Effector memory CD4-positive, alpha-beta T cell (primary cell): ENCODE data around the gene WDR36.

ENCODE experiments used
- DNase-seq, 3 donors: peaks; one replicate each; pipeline ENCODE4 v3.0.0-alpha.2; 2020
- H3K27ac ChIP-seq: 2 replicates; pipeline ENCODE4 v1.7.0; 2013; ENCODE audit warnings: mild to moderate bottlenecking, low read length, moderate library complexity; ENCODE audit not compliant: insufficient read depth, poor library complexity, severe bottlenecking
- H3K27me3 ChIP-seq: replicated peaks from 2 replicates; pipeline ENCODE4 v1.7.0; 2013; ENCODE audit warnings: mild to moderate bottlenecking, low read length; ENCODE audit not compliant: insufficient read depth, control insufficient read depth, poor library complexity, severe bottlenecking
- H3K36me3 ChIP-seq: 2 replicates; pipeline ENCODE4 v1.7.0; 2013; ENCODE audit warnings: mild to moderate bottlenecking, low read length, moderate library complexity; ENCODE audit not compliant: control insufficient read depth, insufficient read depth
- H3K4me1 ChIP-seq: 2 replicates; pipeline ENCODE4 v1.7.0; 2013; ENCODE audit warnings: low read length, mild to moderate bottlenecking; ENCODE audit not compliant: control insufficient read depth, insufficient read depth, poor library complexity, severe bottlenecking
- H3K4me3 ChIP-seq: 2 replicates; pipeline ENCODE4 v1.7.0; 2013; ENCODE audit warnings: low read length, low read depth, mild to moderate bottlenecking; ENCODE audit not compliant: insufficient read depth, poor library complexity, severe bottlenecking
- H3K9me3 ChIP-seq: 2 replicates; pipeline ENCODE4 v1.7.0; 2013; ENCODE audit warnings: mild to moderate bottlenecking, low read length, moderate library complexity; ENCODE audit not compliant: control insufficient read depth

Gene WDR36

DNA sequence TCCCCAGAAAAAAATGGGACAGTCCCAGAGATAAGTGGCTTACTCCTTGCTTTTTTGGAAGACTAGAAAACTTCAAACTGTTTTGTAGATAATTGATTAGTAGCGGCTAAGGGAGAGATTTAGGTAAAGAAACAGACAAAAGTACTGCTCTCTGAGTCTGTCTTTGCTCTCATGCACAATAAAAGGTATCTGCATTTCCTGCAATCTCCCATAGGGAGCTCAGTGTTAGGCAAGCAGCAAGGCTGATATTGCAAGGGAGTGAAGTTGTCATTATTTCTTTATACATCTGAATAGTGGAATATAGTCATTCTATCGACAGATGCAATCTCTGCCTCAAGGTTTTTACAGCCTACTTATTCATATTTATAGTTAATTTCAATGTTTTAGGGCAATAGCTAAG, 77.1 kb downstream of the WDR36 start:
- DNase-seq: no peak
- Histone ChIP-seq H3K36me3 (no peaks in the 10 kb centered on the region), H3K27me3 (no peaks in the 10 kb centered on the region), H3K4me1 (no peaks in the 10 kb centered on the region), H3K27ac (no peak overlapping the region), H3K4me3 (no peak overlapping the region), H3K9me3 (no peaks in the 10 kb centered on the region)

- H3K9me3 ChIP-seq: no peaks in the 10 kb centered on the region
- no peak for DNase-seq
- no peak overlapping the region for H3K27ac ChIP-seq
- H3K4me1 ChIP-seq: no peaks in the 10 kb centered on the region
- H3K27me3 ChIP-seq: no peaks in the 10 kb centered on the region
- H3K4me3 ChIP-seq: no peak overlapping the region
- H3K36me3 ChIP-seq: no peaks in the 10 kb centered on the region
Measured at GRCh38 chr5:111170279-111170678, 78.1 kb downstream of the WDR36 start.

- H3K4me3 ChIP-seq: no peak overlapping the region
- no peaks in the 10 kb centered on the region for H3K4me1 ChIP-seq
- no peaks in the 10 kb centered on the region for H3K36me3 ChIP-seq
- H3K27ac ChIP-seq: no peak overlapping the region
- DNase-seq: no peak
- H3K27me3 ChIP-seq: no peaks in the 10 kb centered on the region
- H3K9me3 ChIP-seq: no peaks in the 10 kb centered on the region
Measured at GRCh38 chr5:111172504-111172903, 80.4 kb downstream of the WDR36 start.

GRCh38 chr5:111173476-111173875, 81.3 kb downstream of the WDR36 start:
- no peak overlapping the region for H3K4me3 ChIP-seq
- H3K9me3 ChIP-seq: no peaks in the 10 kb centered on the region
- H3K4me1 ChIP-seq: no peaks in the 10 kb centered on the region
- no peaks in the 10 kb centered on the region for H3K27me3 ChIP-seq
- H3K27ac ChIP-seq: no peak overlapping the region
- no peak for DNase-seq
- H3K36me3 ChIP-seq: no peaks in the 10 kb centered on the region
